Activated T-helper 1 cell treated with anti-CD3 and anti-CD28 coated beads, Interleukin-12 subunit alpha, Interleukin-12 subunit beta, Interleukin-2, Interleukin-4 antibody, amounts not matched to agents 30 ng/mL and 10 ng/mL and 1 ng/mL, durations not matched to agents 14 hours and 24 hours and 36 hours (primary cell): ENCODE results near the gene STK11IP. TPM values are rescaled to one million over a fixed set of nuclear protein-coding genes. Genes with fewer than 3 reads are reported as not detected.

Source experiments
- DNase-seq: peaks from one replicate; pipeline ENCODE4 v3.0.0; 2021; ENCODE audit warnings: low spot score
- H3K27ac Mint-ChIP-seq: one replicate; pipeline ENCODE4 v1.8.0; 2021; ENCODE audit warnings: mild to moderate bottlenecking, mixed read lengths
- H3K27me3 Mint-ChIP-seq: one replicate; pipeline ENCODE4 v1.8.0; 2022; ENCODE audit warnings: mild to moderate bottlenecking, moderate library complexity, mixed read lengths; ENCODE audit not compliant: insufficient read depth
- H3K36me3 Mint-ChIP-seq: one replicate; pipeline ENCODE4 v1.8.0; 2021; ENCODE audit warnings: low read depth, mixed read lengths
- H3K4me1 Mint-ChIP-seq: one replicate; pipeline ENCODE4 v1.8.0; 2021; ENCODE audit warnings: low read depth, mixed read lengths
- H3K4me3 Mint-ChIP-seq: one replicate; pipeline ENCODE4 v1.8.0; 2021; ENCODE audit warnings: mild to moderate bottlenecking, moderate library complexity, mixed read lengths
- H3K9me3 Mint-ChIP-seq: one replicate; pipeline ENCODE4 v1.8.0; 2021; ENCODE audit warnings: mixed read lengths
- intact Hi-C: fragments of 100-400 bp; cut with micrococcal nuclease; formaldehyde crosslinking; loops from one replicate; pipeline ENCODE4 v1.15.1; 2024
- total RNA-seq: library from RNA; stranded (reverse); gene quantifications from 2 replicates; pipeline ENCODE4 v1.2.3, GENCODE V29; 2022

The STK11IP gene
- total RNA-seq, 1 donor from 2014 or later: 38.0 TPM

DNA sequence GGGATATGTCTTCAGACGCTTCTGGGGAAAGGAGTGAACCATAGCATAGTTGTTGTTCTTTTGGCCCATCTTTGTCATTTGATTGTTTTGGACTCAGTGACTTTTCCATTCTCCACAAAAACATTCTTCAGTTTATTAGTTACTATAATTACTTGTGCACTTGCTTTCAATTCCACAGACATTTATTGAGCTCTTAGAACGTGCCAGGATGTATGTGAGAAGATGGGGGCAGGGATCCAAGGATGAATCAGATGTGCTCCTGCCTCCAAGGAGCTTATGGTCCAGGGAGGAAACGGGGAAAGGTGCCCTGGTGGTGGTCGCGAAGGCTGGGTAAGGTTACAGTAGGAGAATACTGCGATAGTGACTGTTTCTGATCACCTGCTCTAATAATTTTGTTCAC, 22.9 kb downstream of the STK11IP start:
- DNase-seq: no peak
- H3K9me3 Mint-ChIP-seq: no peaks in the 10 kb centered on the region
- no peaks in the 10 kb centered on the region for H3K36me3 Mint-ChIP-seq
- intact Hi-C loops: no loop called here
- peaks cover 16% of the 10 kb centered on the region for H3K27me3 Mint-ChIP-seq
- H3K4me1 Mint-ChIP-seq: no peaks in the 10 kb centered on the region
- no peak overlapping the region for H3K27ac Mint-ChIP-seq
- H3K4me3 Mint-ChIP-seq: no peak overlapping the region

DNA sequence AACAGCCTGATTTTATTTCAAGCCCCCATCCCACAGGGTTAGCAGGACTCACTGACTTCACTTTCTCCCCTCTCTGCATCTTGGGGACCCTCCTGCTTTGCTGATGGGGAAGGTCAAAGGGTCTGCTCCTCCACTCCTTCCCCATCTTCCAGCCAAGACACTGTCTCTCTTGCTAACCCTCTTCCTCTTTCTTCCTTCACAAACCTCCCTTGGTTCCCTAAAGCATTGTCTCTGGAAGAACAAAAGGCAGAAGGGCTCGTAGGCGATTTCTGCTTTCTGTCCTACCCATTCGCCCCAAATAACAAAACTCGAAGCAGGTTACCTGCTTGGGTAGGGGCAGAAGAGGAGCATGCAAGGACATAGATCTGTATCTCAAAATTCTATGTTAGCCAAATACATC, 24.3 kb downstream of the STK11IP start:
- no peak for DNase-seq
- Mint-ChIP-seq H3K4me1 (peaks cover 5% of the 10 kb centered on the region), H3K27me3 (peaks cover 28% of the 10 kb centered on the region), H3K9me3 (no peaks in the 10 kb centered on the region), H3K27ac (no peak overlapping the region), H3K4me3 (no peak overlapping the region), H3K36me3 (no peaks in the 10 kb centered on the region)
- intact Hi-C loops: no loop called here

DNA sequence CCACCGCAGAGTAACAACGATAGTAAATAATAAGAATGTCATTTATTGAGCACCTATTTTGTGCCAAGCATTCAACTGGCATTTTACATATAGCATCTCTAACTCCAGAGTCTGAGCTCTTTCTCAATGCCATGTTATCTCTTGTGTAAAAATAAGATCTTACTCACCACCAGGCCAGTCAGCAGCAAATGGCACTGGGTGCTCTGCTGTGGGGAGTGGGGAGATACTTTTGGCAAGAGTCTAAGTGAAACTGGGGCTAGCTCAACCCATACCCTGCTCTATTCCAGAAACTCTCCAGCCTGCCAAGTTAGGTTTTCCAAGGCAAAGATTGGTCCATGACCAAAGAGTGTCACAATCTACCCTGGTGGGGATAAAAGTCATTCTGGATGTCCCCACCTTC, 24.8 kb downstream of the STK11IP start:
- no peak overlapping the region for H3K4me3 Mint-ChIP-seq
- peaks cover 6% of the 10 kb centered on the region for H3K4me1 Mint-ChIP-seq
- no peaks in the 10 kb centered on the region for H3K9me3 Mint-ChIP-seq
- no peaks in the 10 kb centered on the region for H3K36me3 Mint-ChIP-seq
- intact Hi-C loops: no loop called here
- no peak for DNase-seq
- peaks cover 30% of the 10 kb centered on the region for H3K27me3 Mint-ChIP-seq
- no peak overlapping the region for H3K27ac Mint-ChIP-seq

DNA sequence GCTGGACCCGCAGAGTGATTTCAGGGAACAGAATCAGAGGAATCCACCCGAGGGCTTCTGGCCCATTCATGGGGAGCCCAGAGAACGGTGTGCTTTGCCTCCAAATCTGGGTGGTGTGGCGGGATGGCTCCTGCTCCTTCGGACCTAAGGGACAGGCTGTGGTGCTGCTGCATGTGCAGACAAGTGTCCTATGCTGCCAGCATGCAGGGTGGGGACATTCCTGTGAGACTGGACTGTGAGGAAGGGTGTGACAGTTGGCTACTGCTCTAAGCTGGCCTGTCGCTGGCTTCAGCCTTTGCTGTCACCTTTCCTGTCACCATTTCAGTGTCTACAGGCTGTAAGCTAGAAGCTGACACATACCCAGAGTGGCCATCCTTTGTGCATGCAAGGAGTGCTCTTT, 26.9 kb downstream of the STK11IP start:
- Mint-ChIP-seq H3K9me3 (no peaks in the 10 kb centered on the region), H3K4me3 (no peak overlapping the region)
- intact Hi-C loops: no loop called here

DNA sequence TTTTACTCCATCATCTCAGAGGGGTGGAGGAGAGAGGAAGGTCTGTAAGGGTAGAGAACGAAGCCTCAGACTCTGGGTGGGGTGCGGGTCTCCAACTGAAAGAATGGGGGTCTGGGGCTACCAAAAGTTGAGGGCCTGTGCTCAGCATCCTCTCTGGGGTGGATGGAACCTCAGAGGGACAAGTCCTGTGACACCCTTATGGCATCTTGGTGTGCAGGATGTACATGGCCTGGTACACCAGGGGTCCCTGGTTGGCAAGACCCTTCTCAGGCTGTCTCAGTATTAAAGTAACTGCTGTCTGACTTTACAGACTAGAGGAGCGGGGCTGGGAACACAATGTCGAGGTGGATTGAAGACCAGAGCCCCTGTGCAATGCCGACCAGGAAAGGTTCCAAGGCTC, 27.5 kb downstream of the STK11IP start:
- DNase-seq: no peak
- no peaks in the 10 kb centered on the region for H3K36me3 Mint-ChIP-seq
- peaks cover 6% of the 10 kb centered on the region for H3K4me1 Mint-ChIP-seq
- H3K27ac Mint-ChIP-seq: no peak overlapping the region
- H3K9me3 Mint-ChIP-seq: no peaks in the 10 kb centered on the region
- intact Hi-C loops: no loop called here
- peaks cover 38% of the 10 kb centered on the region for H3K27me3 Mint-ChIP-seq
- H3K4me3 Mint-ChIP-seq: no peak overlapping the region

More for the DNA sequence above, 26.9 kb downstream of the STK11IP start:
- DNase-seq: no peak
- no peaks in the 10 kb centered on the region for H3K36me3 Mint-ChIP-seq
- H3K27ac Mint-ChIP-seq: no peak overlapping the region
- peaks cover 38% of the 10 kb centered on the region for H3K27me3 Mint-ChIP-seq
- H3K4me1 Mint-ChIP-seq: peaks cover 6% of the 10 kb centered on the region

DNA sequence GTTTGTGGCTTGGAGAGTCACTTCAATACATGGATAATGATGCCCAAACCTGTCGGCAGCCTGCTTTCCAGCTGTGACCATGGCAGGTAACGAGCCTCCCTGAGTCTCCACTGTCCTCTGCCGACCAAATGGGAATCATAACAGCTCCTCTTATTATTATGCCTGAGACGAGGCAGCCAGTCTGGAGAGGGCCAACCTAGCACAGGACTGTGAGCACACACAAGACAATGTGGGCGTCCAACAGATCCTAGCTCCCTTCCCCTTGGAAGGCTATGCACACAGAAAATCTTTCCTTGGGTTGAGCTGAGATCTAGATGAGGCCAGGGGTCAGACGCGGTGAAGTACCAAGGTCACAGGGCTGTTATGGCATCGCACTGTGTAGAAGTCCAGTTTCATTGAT, 28.9 kb downstream of the STK11IP start:
- no peak for DNase-seq
- Mint-ChIP-seq H3K27ac (no peak overlapping the region), H3K9me3 (no peaks in the 10 kb centered on the region), H3K4me3 (peak overlapping the region; percentile 72), H3K36me3 (no peaks in the 10 kb centered on the region), H3K27me3 (peaks cover 33% of the 10 kb centered on the region), H3K4me1 (peaks cover 6% of the 10 kb centered on the region)
- intact Hi-C loops: no loop called here

DNA sequence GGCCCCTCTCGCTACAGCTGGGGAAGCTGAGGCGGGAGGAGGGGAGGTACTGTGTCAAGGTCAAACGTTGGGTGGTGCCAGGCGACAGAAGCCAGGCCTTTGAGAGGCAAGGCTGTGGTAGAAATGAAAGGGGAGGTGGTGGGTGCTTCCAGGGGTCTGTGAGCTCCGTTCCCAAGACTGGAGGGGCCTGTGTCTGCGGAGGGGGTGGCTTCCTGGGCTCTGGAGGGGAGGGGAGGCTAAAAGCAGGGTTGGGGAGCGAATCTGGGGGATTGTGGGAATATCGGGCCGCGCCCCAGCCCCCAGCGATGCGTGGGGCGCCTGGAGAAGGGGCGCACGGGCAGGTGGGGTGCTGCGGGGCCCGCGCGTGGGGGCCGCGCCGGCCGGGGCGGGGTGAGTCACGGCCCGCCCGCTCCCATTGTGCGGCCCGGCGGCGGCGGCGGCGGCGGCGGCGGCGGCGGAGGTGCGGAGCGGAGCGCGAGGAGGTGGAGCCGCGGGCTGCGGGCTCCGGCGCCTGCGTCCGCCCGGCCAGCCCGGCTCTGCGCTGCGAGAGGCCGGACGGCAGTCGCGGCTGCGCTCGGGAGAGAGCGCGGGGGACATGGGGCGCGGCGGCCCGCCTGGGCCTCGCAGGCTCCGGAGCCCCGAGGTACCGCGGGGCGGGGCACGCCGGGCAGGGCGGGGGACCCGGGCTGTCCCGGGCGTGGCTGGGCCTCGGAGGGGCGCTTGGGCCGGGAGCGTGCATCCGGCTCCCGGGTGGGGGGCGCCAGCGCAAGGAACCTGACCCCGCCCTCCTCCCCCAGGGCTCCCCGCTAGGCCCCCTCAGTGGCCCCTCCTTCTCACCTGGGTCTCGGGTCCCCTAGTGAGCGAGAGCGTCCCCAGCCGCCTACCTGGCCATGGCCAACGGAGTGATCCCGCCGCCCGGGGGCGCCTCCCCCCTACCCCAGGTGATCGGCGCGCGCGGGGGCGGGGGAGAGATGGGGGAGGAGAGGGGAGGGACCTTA, 29.7 kb downstream of the STK11IP start, which contains the start of gene SLC4A3:
TSS of gene SLC4A3 (plus strand) at position 528 of the 998 bp plus-strand sequence. CDS start at position 891, 363 bp downstream.
- no peak for DNase-seq
- Mint-ChIP-seq H3K4me3 (peak within 1 kb of the TSS; percentile 72), H3K27me3 (peaks cover 33% of the 10 kb centered on the region)

DNA sequence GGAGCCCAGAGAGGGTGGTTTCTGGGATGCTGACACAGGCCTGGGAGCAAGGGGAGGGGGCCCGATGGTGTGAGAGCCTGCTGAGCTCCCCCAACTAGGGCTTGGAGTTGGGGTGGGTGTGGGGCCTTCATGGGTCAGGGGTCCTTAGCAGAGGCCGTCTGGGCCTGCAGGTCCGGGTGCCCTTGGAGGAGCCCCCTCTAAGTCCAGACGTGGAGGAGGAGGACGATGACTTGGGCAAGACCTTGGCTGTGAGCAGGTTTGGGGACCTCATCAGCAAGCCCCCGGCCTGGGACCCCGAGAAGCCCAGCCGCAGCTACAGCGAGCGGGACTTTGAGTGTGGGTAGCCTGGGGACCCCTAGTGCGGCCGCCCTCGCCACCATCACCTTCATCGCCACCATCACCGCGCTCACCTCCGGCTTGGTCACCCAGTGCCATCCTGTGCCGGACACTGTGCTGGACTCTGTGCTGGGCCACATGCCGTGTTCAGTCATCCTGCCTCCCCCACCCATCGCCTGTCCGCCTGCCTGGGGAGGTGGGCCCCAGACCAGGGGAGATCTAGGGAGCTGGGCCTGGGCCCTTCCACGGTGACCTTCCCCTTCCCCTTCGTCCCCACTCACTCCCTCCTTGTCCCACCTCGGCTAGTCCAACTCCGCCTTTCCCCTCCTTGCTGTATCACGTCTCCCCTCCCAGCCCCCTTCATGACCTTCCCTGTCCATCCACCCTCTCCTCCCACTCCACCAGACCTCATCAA, 30.8 kb downstream of the STK11IP start:
- intact Hi-C loops: no loop called here
- H3K27me3 Mint-ChIP-seq: peaks cover 33% of the 10 kb centered on the region
- no peak overlapping the region for H3K27ac Mint-ChIP-seq
- H3K9me3 Mint-ChIP-seq: no peaks in the 10 kb centered on the region
- H3K36me3 Mint-ChIP-seq: no peaks in the 10 kb centered on the region
- peak overlapping the region; percentile 47 for H3K4me3 Mint-ChIP-seq
- no peak for DNase-seq
- peaks cover 6% of the 10 kb centered on the region for H3K4me1 Mint-ChIP-seq

More for the DNA sequence above, 29.7 kb downstream of the STK11IP start, which contains the start of gene SLC4A3:
- H3K4me1 Mint-ChIP-seq: peaks cover 6% of the 10 kb centered on the region
- no peaks in the 10 kb centered on the region for H3K9me3 Mint-ChIP-seq
- intact Hi-C loops: no loop called here
- no peaks in the 10 kb centered on the region for H3K36me3 Mint-ChIP-seq
- no peak within 1 kb of the TSS for H3K27ac Mint-ChIP-seq

DNA sequence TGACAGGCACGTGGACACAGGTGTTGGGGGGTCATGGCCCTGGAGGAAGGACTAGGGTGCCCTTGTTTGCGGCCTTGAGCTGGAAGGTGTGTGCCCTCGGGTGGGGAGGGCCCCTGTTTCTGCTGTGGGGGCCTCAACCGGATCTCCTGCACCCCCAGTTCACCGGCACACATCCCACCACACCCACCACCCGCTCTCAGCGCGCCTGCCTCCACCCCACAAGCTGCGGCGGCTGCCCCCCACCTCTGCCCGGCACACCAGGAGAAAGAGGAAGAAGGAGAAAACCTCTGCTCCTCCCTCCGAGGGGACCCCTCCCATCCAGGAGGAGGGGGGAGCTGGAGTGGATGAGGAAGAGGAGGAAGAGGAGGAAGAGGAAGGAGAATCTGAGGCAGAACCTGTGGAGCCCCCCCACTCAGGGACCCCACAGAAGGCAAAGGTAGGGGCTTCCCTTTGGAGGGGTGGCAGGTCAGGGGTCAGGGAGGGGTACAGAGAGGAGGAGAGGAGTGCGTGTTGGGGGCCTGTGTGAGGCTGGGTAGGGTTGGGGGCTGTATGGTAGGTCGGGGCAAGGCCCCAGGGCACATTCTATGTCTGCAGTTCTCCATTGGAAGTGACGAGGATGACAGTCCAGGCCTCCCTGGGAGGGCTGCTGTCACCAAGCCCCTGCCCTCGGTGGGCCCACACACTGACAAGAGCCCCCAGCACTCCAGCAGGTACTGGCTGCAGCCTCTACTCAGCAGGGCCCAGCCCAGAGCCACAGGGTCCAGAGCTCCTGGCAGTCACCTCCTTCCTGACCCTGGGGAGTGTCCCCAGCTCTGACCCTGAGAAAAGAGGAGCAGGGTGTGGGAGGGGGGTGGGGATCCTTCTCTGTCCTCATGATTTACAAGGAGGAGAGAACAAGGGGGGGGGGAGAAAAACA, 31.6 kb downstream of the STK11IP start:
- H3K9me3 Mint-ChIP-seq: no peaks in the 10 kb centered on the region
- no peak overlapping the region for H3K27ac Mint-ChIP-seq
- no peaks in the 10 kb centered on the region for H3K36me3 Mint-ChIP-seq
- H3K4me3 Mint-ChIP-seq: peak overlapping the region; percentile 47
- H3K4me1 Mint-ChIP-seq: peaks cover 6% of the 10 kb centered on the region
- no peak for DNase-seq
- intact Hi-C loops: no loop called here
- H3K27me3 Mint-ChIP-seq: peaks cover 33% of the 10 kb centered on the region

DNA sequence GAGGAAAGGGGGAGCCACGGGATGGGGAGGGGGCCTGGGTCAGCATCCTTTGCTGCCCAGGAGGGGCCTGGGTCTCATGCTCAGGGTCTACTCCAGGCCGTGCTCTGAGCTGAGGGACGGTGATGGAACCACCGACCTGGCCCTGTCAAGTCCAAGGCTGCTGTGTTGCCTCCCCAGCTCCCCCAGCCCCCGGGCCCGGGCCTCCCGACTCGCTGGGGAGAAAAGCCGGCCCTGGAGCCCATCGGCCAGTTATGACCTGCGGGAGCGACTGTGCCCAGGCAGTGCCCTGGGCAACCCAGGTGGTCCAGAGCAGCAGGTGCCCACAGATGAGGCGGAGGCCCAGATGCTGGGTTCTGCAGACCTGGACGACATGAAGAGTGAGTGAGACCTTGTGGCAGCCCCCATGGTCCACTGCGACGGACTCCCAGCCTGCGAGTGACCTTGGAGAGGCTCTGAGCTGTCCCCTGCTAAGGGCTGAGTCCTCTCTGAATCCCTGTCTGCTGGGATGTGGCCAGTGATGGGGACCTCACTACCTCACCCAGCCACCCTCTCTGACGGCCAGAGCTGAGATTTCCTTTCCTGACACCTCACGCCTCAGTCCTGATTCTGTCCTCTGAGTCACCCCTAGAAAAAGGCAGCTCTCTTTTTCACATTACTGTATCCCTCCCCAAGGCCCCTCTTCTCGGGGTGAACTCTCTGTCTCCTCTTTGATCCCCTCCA, 32.5 kb downstream of the STK11IP start:
- no peak for DNase-seq
- intact Hi-C loops: no loop called here
- peaks cover 28% of the 10 kb centered on the region for H3K27me3 Mint-ChIP-seq
- H3K4me3 Mint-ChIP-seq: no peak overlapping the region
- no peaks in the 10 kb centered on the region for H3K9me3 Mint-ChIP-seq
- H3K4me1 Mint-ChIP-seq: peaks cover 6% of the 10 kb centered on the region
- H3K27ac Mint-ChIP-seq: no peak overlapping the region
- no peaks in the 10 kb centered on the region for H3K36me3 Mint-ChIP-seq

DNA sequence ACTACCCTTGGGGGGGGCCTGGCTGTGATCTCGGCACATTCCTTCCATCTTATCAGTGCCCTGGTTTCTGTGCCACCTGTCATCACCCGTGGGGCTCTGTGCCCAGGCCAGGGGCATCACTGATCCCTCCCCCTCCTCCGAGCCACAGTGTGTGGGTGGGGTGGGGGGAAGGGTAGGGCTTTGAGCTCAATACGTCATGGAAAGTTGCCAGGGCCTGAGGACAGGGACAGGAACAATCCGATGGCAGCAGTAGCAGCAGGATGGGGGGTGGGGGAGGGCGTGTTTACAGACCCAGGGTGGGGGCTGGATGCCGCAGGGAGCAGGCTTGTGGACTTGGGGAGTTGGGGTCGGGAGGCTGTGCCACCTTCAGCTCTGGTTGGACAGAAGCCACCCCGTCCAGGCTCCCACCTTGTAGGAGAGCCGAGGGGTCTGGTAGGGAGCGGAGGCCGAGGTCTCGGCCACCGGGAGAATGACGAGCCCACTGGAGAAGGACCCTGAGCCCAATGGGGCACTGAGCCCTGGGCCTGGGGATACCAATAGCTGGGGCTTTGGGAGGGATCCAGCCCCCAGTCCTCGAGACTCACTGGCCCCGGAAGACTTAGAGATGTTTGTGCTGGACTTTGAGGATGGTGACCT, 33.2 kb downstream of the STK11IP start:
- H3K4me3 Mint-ChIP-seq: no peak overlapping the region
- intact Hi-C loops: no loop called here
- no peak overlapping the region for H3K27ac Mint-ChIP-seq
- peaks cover 6% of the 10 kb centered on the region for H3K4me1 Mint-ChIP-seq
- DNase-seq: no peak
- no peaks in the 10 kb centered on the region for H3K9me3 Mint-ChIP-seq
- peaks cover 22% of the 10 kb centered on the region for H3K27me3 Mint-ChIP-seq
- H3K36me3 Mint-ChIP-seq: no peaks in the 10 kb centered on the region
